GM23338 (cell line): Measurements from ENCODE around the gene FAM13A. TPM values are rescaled to one million over a fixed set of nuclear protein-coding genes. Genes with fewer than 3 reads are reported as not detected.

ENCODE experiments used
- ATAC-seq: fragments of 200-7000 bp; cut with Tn5 transposase; 3 replicates; pipeline ENCODE4 v1.9.1; 2020
- DNase-seq: peaks from one replicate; pipeline ENCODE4 v3.0.0-alpha.2; 2015; ENCODE audit warnings: low spot score
- H2AFZ ChIP-seq: fragments of 200-600 bp; sonication (generic); 2 replicates; pipeline ENCODE4 v1.8.0; 2016; ENCODE audit warnings: antibody characterized with exemption, mild to moderate bottlenecking, moderate library complexity
- H3F3A ChIP-seq: fragments of 200-600 bp; sonication (generic); replicated peaks from 2 replicates; pipeline ENCODE4 v1.8.0; 2017; ENCODE audit warnings: antibody characterized with exemption, mixed run types, low read depth
- H3K27ac ChIP-seq: fragments of 200-600 bp; sonication (generic); 2 replicates; pipeline ENCODE4 v1.6.1; 2016; ENCODE audit warnings: low read depth
- H3K27me3 ChIP-seq: fragments of 200-600 bp; sonication (generic); 2 replicates; pipeline ENCODE4 v1.8.0; 2016; ENCODE audit warnings: mild to moderate bottlenecking, mixed run types, moderate library complexity; ENCODE audit not compliant: insufficient read depth
- H3K36me3 ChIP-seq: fragments of 200-600 bp; sonication (generic); 2 replicates; pipeline ENCODE4 v1.8.0; 2016; ENCODE audit warnings: mild to moderate bottlenecking; ENCODE audit not compliant: insufficient read depth
- H3K4me1 ChIP-seq: fragments of 200-600 bp; sonication (generic); 2 replicates; pipeline ENCODE4 v1.8.0; 2016; ENCODE audit warnings: mild to moderate bottlenecking, moderate library complexity; ENCODE audit not compliant: insufficient read depth
- H3K4me2 ChIP-seq: fragments of 200-600 bp; sonication (generic); 2 replicates; pipeline ENCODE4 v1.7.1; 2017; ENCODE audit warnings: mixed run types
- H3K4me3 ChIP-seq: fragments of 200-600 bp; sonication (generic); 2 replicates; pipeline ENCODE4 v1.6.1; 2016; ENCODE audit warnings: mixed run types
- H3K79me2 ChIP-seq: fragments of 200-600 bp; sonication (generic); replicated peaks from 2 replicates; pipeline ENCODE4 v1.8.0; 2017; ENCODE audit warnings: mild to moderate bottlenecking; ENCODE audit not compliant: insufficient read depth
- H3K9me2 ChIP-seq: fragments of 200-600 bp; sonication (generic); 2 replicates; pipeline ENCODE4 v1.8.0; 2017; ENCODE audit not compliant: insufficient read depth
- H4K20me1 ChIP-seq: fragments of 200-600 bp; sonication (generic); replicated peaks from 2 replicates; pipeline ENCODE4 v1.8.0; 2017; ENCODE audit warnings: mild to moderate bottlenecking; ENCODE audit not compliant: insufficient read depth
- H3K27ac Mint-ChIP-seq: 2 replicates; pipeline ENCODE4 v1.8.0; 2020; ENCODE audit warnings: inconsistent platforms, mild to moderate bottlenecking, moderate library complexity, mixed read lengths
- H3K27me3 Mint-ChIP-seq: 3 replicates; pipeline ENCODE4 v1.8.0; 2022; ENCODE audit warnings: low read depth, mild to moderate bottlenecking, moderate library complexity, mixed read lengths, inconsistent platforms; ENCODE audit not compliant: insufficient read depth, poor library complexity
- H3K36me3 Mint-ChIP-seq: 3 replicates; pipeline ENCODE4 v1.8.0; 2021; ENCODE audit warnings: low read depth, mild to moderate bottlenecking, inconsistent platforms, moderate library complexity, mixed read lengths
- H3K4me1 Mint-ChIP-seq: 3 replicates; pipeline ENCODE4 v1.8.0; 2020; ENCODE audit warnings: mild to moderate bottlenecking, inconsistent platforms, mixed read lengths
- H3K4me3 Mint-ChIP-seq: 3 replicates; pipeline ENCODE4 v1.8.0; 2021; ENCODE audit warnings: moderate library complexity, mild to moderate bottlenecking, inconsistent platforms, mixed read lengths
- H3K9me3 Mint-ChIP-seq: 3 replicates; pipeline ENCODE4 v1.8.0; 2020; ENCODE audit warnings: moderate library complexity, mild to moderate bottlenecking, inconsistent platforms, mixed read lengths
- STAT1 ChIP-seq: IDR thresholded peaks from one replicate; pipeline ENCODE4 v1.6.1; 2016; ENCODE audit warnings: antibody characterized with exemption; ENCODE audit not compliant: unreplicated experiment
- ZNF331 ChIP-seq: fragments of 250-450 bp; sonication (Bioruptor Pico); IDR thresholded peaks from 2 replicates; pipeline ENCODE4 v1.5.0; 2020; ENCODE audit warnings: low read depth, mild to moderate bottlenecking, moderate library complexity
- polyA plus RNA-seq: library from polyadenylated mRNA; unstranded; fragments of >200 nt; fragmentation: Nextera tagmentation; extraction: Ambion mirVana; gene quantifications from 2 replicates; pipeline ENCODE4 v1.2.1, GENCODE V29; 2016
- total RNA-seq: library from RNA; depleted of rRNA; stranded (reverse); fragments of >200 nt; shearing (Covaris generic); gene quantifications from 2 replicates; pipeline ENCODE4 v1.2.3, GENCODE V29; 2014
- TF ChIP-seq, protein P1 (sequence below): IDR thresholded peaks from 2 replicates; pipeline ENCODE4 v1.6.1; 2016; ENCODE audit warnings: antibody characterized with exemption
- TF ChIP-seq, protein P2 (sequence below): IDR thresholded peaks from one replicate; pipeline ENCODE4 v1.6.1; 2018; ENCODE audit warnings: antibody characterized with exemption; ENCODE audit not compliant: unreplicated experiment

The FAM13A gene
- total and polyA plus RNA-seq, 2 experiments from 2014 or later = 13.9 to 28.4 TPM

DNA sequence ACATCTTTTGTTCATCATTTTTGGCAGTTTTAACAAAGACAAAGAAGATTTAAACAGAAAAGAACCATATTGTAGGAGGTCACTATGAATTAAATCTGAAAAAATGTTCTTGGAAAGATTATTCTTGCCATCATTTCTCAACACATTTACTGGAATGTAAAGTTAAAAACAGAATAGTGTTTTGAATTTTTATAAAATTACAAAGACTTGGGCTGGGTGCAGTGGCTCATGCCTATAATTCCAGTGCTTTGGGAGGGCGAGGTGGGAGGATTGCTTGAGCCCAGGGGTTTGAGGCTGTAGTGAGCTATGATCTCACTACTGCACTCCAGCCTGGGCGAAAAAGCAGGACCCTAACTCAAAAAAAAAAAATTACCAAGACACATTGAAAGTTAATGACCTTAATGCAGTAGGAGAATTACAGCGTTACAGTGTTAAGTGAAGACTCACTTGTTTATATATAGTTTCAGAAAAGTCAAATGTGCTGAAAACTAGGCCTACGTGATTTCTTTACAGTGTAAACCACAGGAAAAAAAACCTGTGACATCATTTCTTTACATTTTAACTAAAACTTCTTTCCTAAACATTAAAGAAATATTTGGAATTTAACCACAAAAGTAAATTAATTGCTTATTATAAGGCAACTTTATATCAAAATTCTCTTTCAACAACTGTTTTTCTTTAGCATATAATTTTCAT lies 7.9 kb downstream of the FAM13A start:
- H3K4me1 ChIP-seq = peaks cover 20% of the 10 kb centered on the region
- H3K27ac ChIP-seq = no peak overlapping the region
- Mint-ChIP-seq H3K27me3 (peaks cover 2% of the 10 kb centered on the region), H3K4me1 (peaks cover 24% of the 10 kb centered on the region), H3K4me3 (no peak overlapping the region), H3K36me3 (peaks cover 5% of the 10 kb centered on the region; the same call in 2 of the 3 replicates), H3K27ac (no peak overlapping the region), H3K9me3 (no peaks in the 10 kb centered on the region; the same call in 1 of the 3 replicates)
- no peak overlapping the region for H2AFZ ChIP-seq
- no peak overlapping the region for H3K4me3 ChIP-seq
- H3K36me3 ChIP-seq = no peaks in the 10 kb centered on the region
- no peaks in the 10 kb centered on the region for H3K27me3 ChIP-seq
- H3K4me2 ChIP-seq = no peak overlapping the region
- H3F3A ChIP-seq = no peaks in the 10 kb centered on the region
- TF ChIP-seq, protein P1, sequence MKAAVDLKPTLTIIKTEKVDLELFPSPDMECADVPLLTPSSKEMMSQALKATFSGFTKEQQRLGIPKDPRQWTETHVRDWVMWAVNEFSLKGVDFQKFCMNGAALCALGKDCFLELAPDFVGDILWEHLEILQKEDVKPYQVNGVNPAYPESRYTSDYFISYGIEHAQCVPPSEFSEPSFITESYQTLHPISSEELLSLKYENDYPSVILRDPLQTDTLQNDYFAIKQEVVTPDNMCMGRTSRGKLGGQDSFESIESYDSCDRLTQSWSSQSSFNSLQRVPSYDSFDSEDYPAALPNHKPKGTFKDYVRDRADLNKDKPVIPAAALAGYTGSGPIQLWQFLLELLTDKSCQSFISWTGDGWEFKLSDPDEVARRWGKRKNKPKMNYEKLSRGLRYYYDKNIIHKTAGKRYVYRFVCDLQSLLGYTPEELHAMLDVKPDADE = no peak
- 0 out of 2 replicates have a peak, but pooled peaks cover 3% of the 10 kb centered on the region for H4K20me1 ChIP-seq
- no peaks in the 10 kb centered on the region for H3K9me2 ChIP-seq
- no peak for ATAC-seq
- H3K79me2 ChIP-seq = peaks cover 99% of the 10 kb centered on the region
- no peak for DNase-seq

DNA sequence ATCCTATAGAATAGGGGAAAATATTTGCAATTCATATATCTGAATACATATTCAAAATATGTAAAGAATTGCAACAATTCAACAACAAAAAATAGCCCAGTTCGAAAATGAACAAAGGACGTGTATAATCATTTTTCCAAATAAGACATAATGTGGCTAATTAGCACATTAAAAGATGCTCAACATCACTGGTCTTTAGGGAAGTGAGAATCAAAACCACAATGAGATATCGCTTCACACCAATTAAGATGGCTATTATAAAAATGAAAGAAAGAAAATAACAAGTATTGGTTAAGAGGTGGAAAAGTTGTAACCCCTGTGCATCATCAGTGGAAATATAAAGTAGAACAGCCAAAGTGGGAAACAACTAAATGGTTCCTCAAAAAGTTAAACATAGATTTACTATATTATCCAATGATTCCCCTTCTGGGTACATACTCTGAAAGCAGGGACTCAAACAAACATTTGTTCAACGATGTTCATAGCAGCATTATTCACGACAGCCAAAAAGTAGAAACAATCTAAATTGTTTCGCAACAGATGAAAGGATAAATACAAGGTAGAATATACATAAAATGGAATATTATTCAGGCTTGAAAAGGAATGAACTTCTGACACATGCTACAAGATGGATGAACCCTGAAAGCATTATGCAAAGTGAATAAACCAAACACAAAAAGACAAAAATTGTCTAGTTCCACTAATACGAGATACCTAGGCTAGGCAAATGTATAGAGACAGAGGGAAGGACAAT lies 12.7 kb downstream of the FAM13A start:
- TF ChIP-seq, protein P2, sequence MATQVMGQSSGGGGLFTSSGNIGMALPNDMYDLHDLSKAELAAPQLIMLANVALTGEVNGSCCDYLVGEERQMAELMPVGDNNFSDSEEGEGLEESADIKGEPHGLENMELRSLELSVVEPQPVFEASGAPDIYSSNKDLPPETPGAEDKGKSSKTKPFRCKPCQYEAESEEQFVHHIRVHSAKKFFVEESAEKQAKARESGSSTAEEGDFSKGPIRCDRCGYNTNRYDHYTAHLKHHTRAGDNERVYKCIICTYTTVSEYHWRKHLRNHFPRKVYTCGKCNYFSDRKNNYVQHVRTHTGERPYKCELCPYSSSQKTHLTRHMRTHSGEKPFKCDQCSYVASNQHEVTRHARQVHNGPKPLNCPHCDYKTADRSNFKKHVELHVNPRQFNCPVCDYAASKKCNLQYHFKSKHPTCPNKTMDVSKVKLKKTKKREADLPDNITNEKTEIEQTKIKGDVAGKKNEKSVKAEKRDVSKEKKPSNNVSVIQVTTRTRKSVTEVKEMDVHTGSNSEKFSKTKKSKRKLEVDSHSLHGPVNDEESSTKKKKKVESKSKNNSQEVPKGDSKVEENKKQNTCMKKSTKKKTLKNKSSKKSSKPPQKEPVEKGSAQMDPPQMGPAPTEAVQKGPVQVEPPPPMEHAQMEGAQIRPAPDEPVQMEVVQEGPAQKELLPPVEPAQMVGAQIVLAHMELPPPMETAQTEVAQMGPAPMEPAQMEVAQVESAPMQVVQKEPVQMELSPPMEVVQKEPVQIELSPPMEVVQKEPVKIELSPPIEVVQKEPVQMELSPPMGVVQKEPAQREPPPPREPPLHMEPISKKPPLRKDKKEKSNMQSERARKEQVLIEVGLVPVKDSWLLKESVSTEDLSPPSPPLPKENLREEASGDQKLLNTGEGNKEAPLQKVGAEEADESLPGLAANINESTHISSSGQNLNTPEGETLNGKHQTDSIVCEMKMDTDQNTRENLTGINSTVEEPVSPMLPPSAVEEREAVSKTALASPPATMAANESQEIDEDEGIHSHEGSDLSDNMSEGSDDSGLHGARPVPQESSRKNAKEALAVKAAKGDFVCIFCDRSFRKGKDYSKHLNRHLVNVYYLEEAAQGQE = no peak
- TF ChIP-seq STAT1 = no peak
- TF ChIP-seq ZNF331 (CRISPR knock-in tag) = no peak
- no peak overlapping the region for H2AFZ ChIP-seq
- Mint-ChIP-seq H3K4me1 (0 out of 3 replicates have a peak, but pooled peaks cover 3% of the 10 kb centered on the region), H3K27ac (no peak overlapping the region), H3K36me3 (peaks cover 6% of the 10 kb centered on the region; the same call in 1 of the 3 replicates), H3K9me3 (no peaks in the 10 kb centered on the region), H3K27me3 (peaks cover 2% of the 10 kb centered on the region), H3K4me3 (no peak overlapping the region)
- H4K20me1 ChIP-seq = peaks cover 22% of the 10 kb centered on the region; the same call in 1 of the 2 replicates
- H3K4me1 ChIP-seq = no peaks in the 10 kb centered on the region
- peaks cover 99% of the 10 kb centered on the region for H3K79me2 ChIP-seq
- no peaks in the 10 kb centered on the region for H3F3A ChIP-seq
- no peak overlapping the region for H3K4me2 ChIP-seq
- no peaks in the 10 kb centered on the region for H3K36me3 ChIP-seq
- DNase-seq (no peak), ATAC-seq (no peak)
- H3K4me3 ChIP-seq = no peak overlapping the region
- 0 out of 2 replicates have a peak, but pooled peaks cover 2% of the 10 kb centered on the region for H3K9me2 ChIP-seq
- H3K27me3 ChIP-seq = no peaks in the 10 kb centered on the region
- H3K27ac ChIP-seq = no peak overlapping the region
